Fibroblast of lung (primary cell): ENCODE data around the gene MAPT.

Experiments
- EZH2 ChIP-seq: IDR thresholded peaks from 2 replicates; pipeline ENCODE4 v1.5.1; 2012; ENCODE audit warnings: low read length, control low read depth, mild to moderate bottlenecking; ENCODE audit errors: missing control alignments
- TF ChIP-seq, protein P1 (sequence below), 2 donors: IDR thresholded peaks in 1 of 2; conservative IDR thresholded peaks in 1 of 2; 1 replicate in 1 of 2; 2 replicates in 1 of 2; pipeline ENCODE4 v1.5.1; 2011 to 2012; ENCODE audit warnings: low read length in 2 of 2, control low read depth in 1 of 2, inconsistent platforms in 1 of 2, low read depth in 1 of 2, mild to moderate bottlenecking in 1 of 2

DNA sequence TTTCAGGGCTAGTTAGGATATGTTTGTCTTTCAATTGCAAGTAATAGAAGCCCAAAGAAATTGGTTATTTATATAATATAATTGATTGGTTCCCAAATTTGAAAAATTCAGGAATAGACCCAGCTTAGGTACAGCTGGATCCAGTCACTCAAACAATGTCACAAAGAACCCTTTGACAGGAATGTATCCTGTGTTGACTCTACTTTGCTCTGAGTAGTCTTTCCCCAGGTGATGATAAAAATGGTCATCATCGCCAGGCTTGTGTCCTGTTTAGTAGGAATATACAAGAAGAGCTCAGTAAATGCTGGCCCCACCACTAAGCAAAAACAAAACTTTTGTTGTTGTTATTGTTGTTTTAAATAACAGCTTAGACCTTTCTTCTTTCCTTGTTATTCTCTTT, 35.0 kb downstream of the MAPT start:
- TF ChIP-seq, protein P1, sequence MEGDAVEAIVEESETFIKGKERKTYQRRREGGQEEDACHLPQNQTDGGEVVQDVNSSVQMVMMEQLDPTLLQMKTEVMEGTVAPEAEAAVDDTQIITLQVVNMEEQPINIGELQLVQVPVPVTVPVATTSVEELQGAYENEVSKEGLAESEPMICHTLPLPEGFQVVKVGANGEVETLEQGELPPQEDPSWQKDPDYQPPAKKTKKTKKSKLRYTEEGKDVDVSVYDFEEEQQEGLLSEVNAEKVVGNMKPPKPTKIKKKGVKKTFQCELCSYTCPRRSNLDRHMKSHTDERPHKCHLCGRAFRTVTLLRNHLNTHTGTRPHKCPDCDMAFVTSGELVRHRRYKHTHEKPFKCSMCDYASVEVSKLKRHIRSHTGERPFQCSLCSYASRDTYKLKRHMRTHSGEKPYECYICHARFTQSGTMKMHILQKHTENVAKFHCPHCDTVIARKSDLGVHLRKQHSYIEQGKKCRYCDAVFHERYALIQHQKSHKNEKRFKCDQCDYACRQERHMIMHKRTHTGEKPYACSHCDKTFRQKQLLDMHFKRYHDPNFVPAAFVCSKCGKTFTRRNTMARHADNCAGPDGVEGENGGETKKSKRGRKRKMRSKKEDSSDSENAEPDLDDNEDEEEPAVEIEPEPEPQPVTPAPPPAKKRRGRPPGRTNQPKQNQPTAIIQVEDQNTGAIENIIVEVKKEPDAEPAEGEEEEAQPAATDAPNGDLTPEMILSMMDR (conservative IDR thresholded peaks at IDR 0.05 in 1 of 2, IDR thresholded peaks at IDR 0.05 in 1 of 2; ENCODE audit: low read depth in 1 of 2, low read length in 2 of 2), result no peak
- no peak for TF ChIP-seq EZH2
